ENCODE data around the gene NUP155. TPM values are rescaled to one million over a fixed set of nuclear protein-coding genes. Genes with fewer than 3 reads are reported as not detected.
"Not testable (repeated sequence)": the region's sequence is repeated elsewhere in the genome, so short reads cannot be mapped to it uniquely, and the experiment has no call there.

Gene NUP155
- total and polyA plus RNA-seq, 5 donors, result 3.6 to 13.8 (median 13.3) TPM

DNA sequence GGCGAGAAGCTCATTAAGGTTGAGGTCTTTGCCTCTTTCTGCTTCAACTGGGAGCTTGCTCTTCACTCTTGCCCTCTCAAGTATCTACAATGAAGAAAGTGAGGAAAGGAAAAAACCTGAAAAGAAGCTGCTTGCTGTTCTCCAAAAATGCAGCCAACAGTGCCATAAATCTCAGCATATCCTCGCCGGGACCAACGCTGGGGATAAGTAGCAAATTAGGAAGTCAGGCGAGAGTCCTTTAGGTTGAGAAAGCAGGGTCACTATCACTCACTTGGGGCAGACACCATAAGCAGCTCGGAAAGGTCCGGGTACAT is 399 bp downstream of the NUP155 start:
- DNase-seq (no peak), ATAC-seq (no peak)

GRCh38 chr5:37355161-37355560 is 15.7 kb downstream of the NUP155 start:
- DNase-seq, result no peak

More for the DNA sequence above, 399 bp downstream of the NUP155 start:
- intact Hi-C loops (cut with DNase I), result no loop called here
- H3K4me3 ChIP-seq (ENCODE audit: low read length), result peak overlapping the region; percentile 91
- H3K4me1 ChIP-seq (ENCODE audit: control insufficient read depth, insufficient read depth, low read length), result peaks cover 7% of the 10 kb centered on the region
- peaks cover 1% of the 10 kb centered on the region for H3K9me3 ChIP-seq (ENCODE audit: control insufficient read depth, low read length)
- H3K27ac ChIP-seq (ENCODE audit: low read length), result peak overlapping the region; percentile 93
- under 1% methylated on average over 7 of the region's 7 CpGs for WGBS
- no peaks in the 10 kb centered on the region for H3K27me3 ChIP-seq (ENCODE audit: control insufficient read depth, insufficient read depth)

DNA sequence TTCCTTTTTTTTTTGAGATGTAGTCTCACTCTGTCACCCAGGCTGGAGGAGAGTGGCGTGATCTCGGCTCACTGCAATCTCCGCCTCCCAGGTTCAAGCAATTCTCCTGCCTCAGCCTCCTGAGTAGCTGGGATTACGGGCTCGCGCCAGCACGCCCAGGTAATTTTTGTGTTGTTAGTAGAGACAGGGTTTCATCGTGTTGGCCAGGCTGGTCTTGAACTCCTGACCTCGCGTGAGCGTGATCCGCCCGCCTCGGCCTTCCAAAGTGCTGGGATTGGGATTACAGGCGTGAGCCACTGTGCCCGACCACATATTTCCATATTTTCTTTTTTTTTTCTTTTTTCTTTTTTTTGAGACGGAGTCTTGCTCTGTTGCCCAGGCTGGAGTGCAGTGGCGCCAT is 28.2 kb downstream of the NUP155 start:
- DNase-seq; ATAC-seq; intact Hi-C loops (cut with DNase I); H3K9me3 ChIP-seq (ENCODE audit: control insufficient read depth, low read length); H3K27me3 ChIP-seq (ENCODE audit: control insufficient read depth, insufficient read depth); H3K27ac ChIP-seq (ENCODE audit: low read length); H3K4me3 ChIP-seq (ENCODE audit: low read length); H3K4me1 ChIP-seq (ENCODE audit: control insufficient read depth, insufficient read depth, low read length): not testable (repeated sequence)
- 97% methylated on average over 18 of the region's 18 CpGs for WGBS

More at GRCh38 chr5:37355161-37355560, 15.7 kb downstream of the NUP155 start:
- ATAC-seq, result no peak
- H3K4me3 ChIP-seq (ENCODE audit: low read length), result no peak overlapping the region
- intact Hi-C loops (cut with DNase I), result no loop called here
- H3K27me3 ChIP-seq (ENCODE audit: control insufficient read depth, insufficient read depth), result no peaks in the 10 kb centered on the region
- no peaks in the 10 kb centered on the region for H3K4me1 ChIP-seq (ENCODE audit: control insufficient read depth, insufficient read depth, low read length)
- WGBS, result 85% methylated on average over 6 of the region's 6 CpGs
- no peaks in the 10 kb centered on the region for H3K9me3 ChIP-seq (ENCODE audit: control insufficient read depth, low read length)
- H3K27ac ChIP-seq (ENCODE audit: low read length), result no peak overlapping the region

- H3K4me1 ChIP-seq (ENCODE audit: control insufficient read depth, insufficient read depth, low read length); intact Hi-C loops (cut with DNase I); H3K9me3 ChIP-seq (ENCODE audit: control insufficient read depth, low read length); H3K27me3 ChIP-seq (ENCODE audit: control insufficient read depth, insufficient read depth); H3K27ac ChIP-seq (ENCODE audit: low read length); ATAC-seq; DNase-seq; H3K4me3 ChIP-seq (ENCODE audit: low read length): not testable (repeated sequence)
- 94% methylated on average over 12 of the region's 12 CpGs for WGBS
Observed at GRCh38 chr5:37334754-37335153, 36.2 kb downstream of the NUP155 start.

DNA sequence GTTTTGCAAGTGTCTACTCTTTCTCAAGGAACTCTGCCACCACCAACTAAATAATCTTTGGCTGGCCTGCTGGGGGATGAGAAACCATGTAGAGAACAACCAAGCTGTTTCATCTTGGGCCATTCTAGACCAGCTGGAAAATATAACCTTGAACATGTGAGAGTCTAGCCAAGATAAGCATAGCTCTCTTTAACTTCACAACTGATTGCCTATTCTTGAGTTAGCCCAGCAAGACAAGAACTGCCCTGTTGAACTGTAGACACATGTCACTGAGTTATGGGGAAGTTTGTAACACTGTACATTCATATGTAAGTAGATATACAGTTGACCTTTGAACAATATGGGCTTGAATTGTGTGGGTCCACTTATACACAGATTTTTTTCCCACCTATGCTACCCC is 44.4 kb downstream of the NUP155 start:
- intact Hi-C loops (cut with DNase I), result no loop called here
- H3K9me3 ChIP-seq (ENCODE audit: control insufficient read depth, low read length), result no peaks in the 10 kb centered on the region
- H3K4me1 ChIP-seq (ENCODE audit: control insufficient read depth, insufficient read depth, low read length), result no peaks in the 10 kb centered on the region
- no peak for DNase-seq
- H3K4me3 ChIP-seq (ENCODE audit: low read length), result no peak overlapping the region
- no peak for ATAC-seq
- H3K27me3 ChIP-seq (ENCODE audit: control insufficient read depth, insufficient read depth), result no peaks in the 10 kb centered on the region
- H3K27ac ChIP-seq (ENCODE audit: low read length), result no peak overlapping the region

- 89% methylated on average over 1 of the region's 1 CpG for WGBS
- DNase-seq, result no peak
- no peak overlapping the region for H3K4me3 ChIP-seq (ENCODE audit: low read length)
- no peaks in the 10 kb centered on the region for H3K27me3 ChIP-seq (ENCODE audit: control insufficient read depth, insufficient read depth)
- intact Hi-C loops (cut with DNase I), result no loop called here
- H3K4me1 ChIP-seq (ENCODE audit: control insufficient read depth, insufficient read depth, low read length), result no peaks in the 10 kb centered on the region
- ATAC-seq, result no peak
- peaks cover 2% of the 10 kb centered on the region for H3K9me3 ChIP-seq (ENCODE audit: control insufficient read depth, low read length)
- H3K27ac ChIP-seq (ENCODE audit: low read length), result no peak overlapping the region
Observed at GRCh38 chr5:37323607-37324006, 47.3 kb downstream of the NUP155 start.

GRCh38 chr5:37319037-37319782 is 51.7 kb downstream of the NUP155 start:
- H3K4me1 ChIP-seq (ENCODE audit: control insufficient read depth, insufficient read depth, low read length), result no peaks in the 10 kb centered on the region

DNA sequence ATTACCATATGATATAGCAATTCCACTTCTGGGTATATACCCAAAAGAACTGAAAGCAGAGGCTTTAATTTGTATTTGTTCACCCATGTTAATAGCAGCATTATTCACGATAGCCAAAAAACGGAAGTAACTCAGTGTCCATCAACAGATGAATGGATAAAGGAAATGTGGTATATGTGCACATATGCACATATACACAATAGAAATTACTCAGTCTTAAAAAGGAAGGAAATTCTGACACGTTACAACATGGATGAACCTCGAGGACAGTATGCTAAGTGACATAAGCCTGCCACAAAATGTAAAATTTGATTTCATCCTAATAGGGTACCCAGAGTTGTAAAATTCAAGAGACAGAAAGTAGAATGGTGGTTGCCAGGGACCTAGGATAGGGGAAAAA is 54.9 kb downstream of the NUP155 start:
- no peak overlapping the region for H3K4me3 ChIP-seq (ENCODE audit: low read length)
- DNase-seq (no peak), ATAC-seq (no peak)
- WGBS, result 92% methylated on average over 4 of the region's 4 CpGs
- peaks cover 2% of the 10 kb centered on the region for H3K9me3 ChIP-seq (ENCODE audit: control insufficient read depth, low read length)
- H3K27me3 ChIP-seq (ENCODE audit: control insufficient read depth, insufficient read depth), result no peaks in the 10 kb centered on the region
- H3K4me1 ChIP-seq (ENCODE audit: control insufficient read depth, insufficient read depth, low read length), result no peaks in the 10 kb centered on the region
- intact Hi-C loops (cut with DNase I), result no loop called here
- H3K27ac ChIP-seq (ENCODE audit: low read length), result no peak overlapping the region

More at GRCh38 chr5:37319037-37319782, 51.7 kb downstream of the NUP155 start:
- no peaks in the 10 kb centered on the region for H3K27me3 ChIP-seq (ENCODE audit: control insufficient read depth, insufficient read depth)
- intact Hi-C loops (cut with DNase I), result no loop called here
- no peak overlapping the region for H3K27ac ChIP-seq (ENCODE audit: low read length)
- DNase-seq, result no peak
- peaks cover 2% of the 10 kb centered on the region for H3K9me3 ChIP-seq (ENCODE audit: control insufficient read depth, low read length)
- 96% methylated on average over 3 of the region's 3 CpGs for WGBS
- no peak overlapping the region for H3K4me3 ChIP-seq (ENCODE audit: low read length)
- ATAC-seq, result no peak

GRCh38 chr5:37310360-37310759 is 60.5 kb downstream of the NUP155 start:
- no peaks in the 10 kb centered on the region for H3K9me3 ChIP-seq (ENCODE audit: control insufficient read depth, low read length)
- 94% methylated on average over 1 of the region's 1 CpG for WGBS
- no peaks in the 10 kb centered on the region for H3K27me3 ChIP-seq (ENCODE audit: control insufficient read depth, insufficient read depth)
- ATAC-seq (no peak), DNase-seq (no peak)
- no peaks in the 10 kb centered on the region for H3K4me1 ChIP-seq (ENCODE audit: control insufficient read depth, insufficient read depth, low read length)
- intact Hi-C loops (cut with DNase I), result no loop called here
- H3K4me3 ChIP-seq (ENCODE audit: low read length), result no peak overlapping the region
- H3K27ac ChIP-seq (ENCODE audit: low read length), result no peak overlapping the region

DNA sequence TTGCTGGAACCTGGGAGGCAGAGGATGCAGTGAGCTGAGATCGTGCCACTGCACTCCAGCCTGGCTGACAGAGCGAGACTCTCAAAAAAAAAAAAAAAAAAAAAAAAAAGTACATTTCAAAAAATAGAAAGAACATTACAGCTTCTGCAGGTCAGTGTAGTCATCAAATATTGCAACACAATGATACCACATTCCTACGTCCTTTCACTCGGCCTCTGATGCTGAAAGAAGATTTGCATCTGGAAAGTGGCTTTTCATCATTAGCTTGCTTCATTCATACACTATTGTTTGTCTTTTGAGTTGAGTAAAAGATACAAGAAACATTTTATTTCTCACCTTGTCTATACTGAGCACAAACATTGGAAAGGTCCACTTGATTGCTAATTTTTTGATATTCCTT is 62.1 kb downstream of the NUP155 start:
- no peak overlapping the region for H3K27ac ChIP-seq (ENCODE audit: low read length)
- H3K4me1 ChIP-seq (ENCODE audit: control insufficient read depth, insufficient read depth, low read length), result no peaks in the 10 kb centered on the region
- no peaks in the 10 kb centered on the region for H3K9me3 ChIP-seq (ENCODE audit: control insufficient read depth, low read length)
- intact Hi-C loops (cut with DNase I), result no loop called here
- 92% methylated on average over 4 of the region's 4 CpGs for WGBS
- H3K27me3 ChIP-seq (ENCODE audit: control insufficient read depth, insufficient read depth), result no peaks in the 10 kb centered on the region
- no peak for ATAC-seq
- no peak overlapping the region for H3K4me3 ChIP-seq (ENCODE audit: low read length)
- no peak for DNase-seq

- WGBS, result 98% methylated on average over 2 of the region's 2 CpGs
- no peaks in the 10 kb centered on the region for H3K4me1 ChIP-seq (ENCODE audit: control insufficient read depth, insufficient read depth, low read length)
Observed at GRCh38 chr5:37304888-37305287, 66.0 kb downstream of the NUP155 start.

DNA sequence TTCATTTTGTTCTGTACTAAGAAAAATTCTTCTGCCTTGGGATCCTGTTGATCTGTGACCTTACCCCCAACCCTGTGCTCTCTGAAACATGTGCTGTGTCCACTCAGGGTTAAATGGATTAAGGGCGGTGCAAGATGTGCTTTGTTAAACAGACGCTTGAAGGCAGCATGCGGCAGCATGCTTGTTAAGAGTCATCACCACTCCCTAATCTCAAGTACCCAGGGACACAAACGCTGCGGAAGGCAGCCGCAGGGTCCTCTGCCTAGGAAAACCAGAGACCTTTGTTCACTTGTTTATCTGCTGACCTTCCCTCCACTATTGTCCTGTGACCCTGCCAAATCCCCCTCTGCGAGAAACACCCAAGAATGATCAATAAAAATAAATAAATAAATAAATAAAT is 74.6 kb downstream of the NUP155 start:
- ATAC-seq; H3K4me3 ChIP-seq (ENCODE audit: low read length); H3K27ac ChIP-seq (ENCODE audit: low read length); H3K27me3 ChIP-seq (ENCODE audit: control insufficient read depth, insufficient read depth); DNase-seq; H3K4me1 ChIP-seq (ENCODE audit: control insufficient read depth, insufficient read depth, low read length); H3K9me3 ChIP-seq (ENCODE audit: control insufficient read depth, low read length); intact Hi-C loops (cut with DNase I): not testable (repeated sequence)
- WGBS, result 83% methylated on average over 7 of the region's 7 CpGs

More at GRCh38 chr5:37304888-37305287, 66.0 kb downstream of the NUP155 start:
- ATAC-seq, result no peak
- no peaks in the 10 kb centered on the region for H3K9me3 ChIP-seq (ENCODE audit: control insufficient read depth, low read length)
- no peak overlapping the region for H3K4me3 ChIP-seq (ENCODE audit: low read length)
- DNase-seq, result no peak
- intact Hi-C loops (cut with DNase I), result no loop called here
- no peaks in the 10 kb centered on the region for H3K27me3 ChIP-seq (ENCODE audit: control insufficient read depth, insufficient read depth)
- H3K27ac ChIP-seq (ENCODE audit: low read length), result no peak overlapping the region

All from right cardiac atrium (tissue), 5 donors.